OCI-LY3 (cell line): ENCODE measurements around the gene ARHGAP22.

Experiments
- H2AFZ ChIP-seq: fragments of 200-600, 300-600 bp; shearing (Covaris generic); 2 replicates; pipeline ENCODE4 v1.6.0; 2014; ENCODE audit warnings: antibody characterized with exemption, low read depth, low read length
- H3K27ac ChIP-seq: fragments of 200-600, 300-600 bp; sonication (generic); 2 replicates; pipeline ENCODE4 v1.5.1; 2014; ENCODE audit warnings: mild to moderate bottlenecking, low read length, moderate library complexity, mixed read lengths
- H3K27me3 ChIP-seq: fragments of 200-600, 300-600 bp; sonication (generic); 2 replicates; pipeline ENCODE4 v1.6.1; 2014; ENCODE audit warnings: low read depth, low read length, mixed read lengths
- H3K36me3 ChIP-seq: fragments of 200-600, 300-600 bp; sonication (generic); replicated peaks from 2 replicates; pipeline ENCODE3; 2014; ENCODE audit warnings: low read depth, low read length, mixed read lengths
- H3K4me1 ChIP-seq: fragments of 300-600, 200-600 bp; sonication (generic); 2 replicates; pipeline ENCODE4 v1.6.1; 2014; ENCODE audit warnings: low read length, mixed read lengths
- H3K4me2 ChIP-seq: fragments of 200-600, 300-600 bp; sonication (generic); 2 replicates; pipeline ENCODE4 v1.6.1; 2014; ENCODE audit warnings: low read length, mixed read lengths
- H3K4me3 ChIP-seq: fragments of 300-600, 200-600 bp; sonication (generic); 2 replicates; pipeline ENCODE4 v1.5.1; 2014; ENCODE audit warnings: antibody characterized with exemption, mild to moderate bottlenecking, low read length, moderate library complexity
- H3K79me2 ChIP-seq: fragments of 300-600, 200-600 bp; shearing (Covaris generic); 2 replicates; pipeline ENCODE4 v1.6.1; 2014; ENCODE audit warnings: mild to moderate bottlenecking, low read length, mixed read lengths
- H3K9ac ChIP-seq: fragments of 300-600, 200-600 bp; shearing (Covaris generic); 2 replicates; pipeline ENCODE4 v1.6.0; 2014; ENCODE audit warnings: mild to moderate bottlenecking, low read length, moderate library complexity
- H3K9me3 ChIP-seq: fragments of 200-600, 300-600 bp; shearing (Covaris generic); 2 replicates; pipeline ENCODE4 v1.6.1; 2014; ENCODE audit warnings: low read length, mixed read lengths; ENCODE audit not compliant: insufficient read depth
- H4K20me1 ChIP-seq: fragments of 200-600, 300-600 bp; sonication (generic); 2 replicates; pipeline ENCODE4 v1.6.1; 2016; ENCODE audit warnings: low read length, mixed read lengths; ENCODE audit not compliant: insufficient read depth
- CTCF ChIP-seq: fragments of 200-600, 300-600 bp; sonication (generic); IDR thresholded peaks from 2 replicates; pipeline ENCODE4 v1.5.1; 2014; ENCODE audit warnings: antibody characterized with exemption, low read length, low read depth
- EZH2phosphoT487 ChIP-seq: fragments of 200-600 bp; shearing (Covaris generic); IDR thresholded peaks from 2 replicates; pipeline ENCODE4 v1.6.1; 2018; ENCODE audit warnings: antibody characterized with exemption, mixed run types, low read depth

The ARHGAP22 gene

GRCh38 chr10:48580236-48580635 is 24.6 kb downstream of the ARHGAP22 start:
- H3K79me2 ChIP-seq, result no peaks in the 10 kb centered on the region
- peaks cover 26% of the 10 kb centered on the region for H3K4me1 ChIP-seq
- no peaks in the 10 kb centered on the region for H3K9me3 ChIP-seq
- no peak overlapping the region for H2AFZ ChIP-seq
- TF ChIP-seq CTCF (no peak), EZH2phosphoT487 (no peak)
- no peak overlapping the region for H3K27ac ChIP-seq
- H3K27me3 ChIP-seq, result 0 out of 2 replicates have a peak, but pooled peaks cover 6% of the 10 kb centered on the region
- no peaks in the 10 kb centered on the region for H3K36me3 ChIP-seq
- no peak overlapping the region for H3K4me3 ChIP-seq
- no peak overlapping the region for H3K4me2 ChIP-seq
- H3K9ac ChIP-seq, result no peak overlapping the region
- no peaks in the 10 kb centered on the region for H4K20me1 ChIP-seq

- Histone ChIP-seq H3K36me3 (no peaks in the 10 kb centered on the region), H3K9ac (no peak overlapping the region), H3K79me2 (no peaks in the 10 kb centered on the region), H3K27me3 (0 out of 2 replicates have a peak, but pooled peaks cover 6% of the 10 kb centered on the region), H4K20me1 (no peaks in the 10 kb centered on the region), H2AFZ (no peak overlapping the region), H3K4me2 (no peak overlapping the region), H3K4me3 (no peak overlapping the region), H3K4me1 (peaks cover 30% of the 10 kb centered on the region), H3K9me3 (no peaks in the 10 kb centered on the region), H3K27ac (no peak overlapping the region)
- TF ChIP-seq EZH2phosphoT487 (no peak), CTCF (no peak)
These were observed 25.5 kb downstream of the ARHGAP22 start for GRCh38 chr10:48579251-48579960.

GRCh38 chr10:48577158-48577557 is 27.7 kb downstream of the ARHGAP22 start:
- Histone ChIP-seq H4K20me1 (no peaks in the 10 kb centered on the region), H3K9ac (peak overlapping the region; percentile 42; the same call in 1 of the 2 replicates), H3K36me3 (no peaks in the 10 kb centered on the region), H3K79me2 (no peaks in the 10 kb centered on the region), H3K27me3 (0 out of 2 replicates have a peak, but pooled peaks cover 6% of the 10 kb centered on the region), H3K4me1 (peaks cover 37% of the 10 kb centered on the region), H2AFZ (0 out of 2 replicates have a peak overlapping the region, but pooled peaks have one; percentile 46), H3K4me2 (peak overlapping the region; percentile 65), H3K4me3 (no peak overlapping the region), H3K27ac (peak overlapping the region; percentile 73), H3K9me3 (no peaks in the 10 kb centered on the region)
- TF ChIP-seq CTCF (no peak), EZH2phosphoT487 (no peak)

GRCh38 chr10:48576501-48576900 is 28.4 kb downstream of the ARHGAP22 start:
- Histone ChIP-seq H3K79me2 (no peaks in the 10 kb centered on the region), H2AFZ (no peak overlapping the region), H3K4me2 (peak overlapping the region; percentile 65; the same call in 1 of the 2 replicates), H3K4me3 (no peak overlapping the region), H3K4me1 (peaks cover 37% of the 10 kb centered on the region), H3K27me3 (0 out of 2 replicates have a peak, but pooled peaks cover 6% of the 10 kb centered on the region), H3K36me3 (no peaks in the 10 kb centered on the region), H4K20me1 (no peaks in the 10 kb centered on the region), H3K27ac (no peak overlapping the region), H3K9ac (no peak overlapping the region), H3K9me3 (no peaks in the 10 kb centered on the region)
- no peak for TF ChIP-seq CTCF
- TF ChIP-seq EZH2phosphoT487, result no peak
